Ovary (tissue), 9 donors: ENCODE data around the gene GPC6. TPM values are rescaled to one million over a fixed set of nuclear protein-coding genes. Genes with fewer than 3 reads are reported as not detected.

ENCODE experiments used
- DNase-seq, 5 donors: peaks; one replicate each; pipeline ENCODE4 v3.0.0-alpha.2; 2019 to 2020
- H3K27ac ChIP-seq, 2 donors: fragments of 200-600 bp; one replicate each; pipeline versions ENCODE4 v1.5.1 to v1.8.0; 2019 to 2022
- H3K27me3 ChIP-seq: fragments of 200-600 bp; one replicate; pipeline ENCODE4 v1.8.0; 2022
- H3K36me3 ChIP-seq: fragments of 200-600 bp; sonication (generic); one replicate; pipeline ENCODE4 v1.5.1; 2019
- H3K4me1 ChIP-seq: one replicate; pipeline ENCODE4 v1.8.1; 2013; ENCODE audit warnings: mild to moderate bottlenecking, moderate library complexity; ENCODE audit not compliant: insufficient read depth
- H3K4me3 ChIP-seq: fragments of 200-600 bp; sonication (generic); one replicate; pipeline ENCODE4 v1.5.1; 2017
- H3K9me3 ChIP-seq, 2 donors: fragments of 200-600 bp in 1 of 2; sonication (generic) in 1 of 2; one replicate each; pipeline versions ENCODE4 v1.5.1 to v1.8.1; 2013 to 2019; ENCODE audit warnings: mild to moderate bottlenecking in 1 of 2, moderate library complexity in 1 of 2
- EP300 ChIP-seq: sonication (generic); formaldehyde crosslinking; IDR thresholded peaks from one replicate; pipeline ENCODE4 v1.6.1; 2017; ENCODE audit warnings: antibody characterized with exemption
- POLR2A ChIP-seq: fragments of 450-650 bp; IDR thresholded peaks from one replicate; pipeline ENCODE4 v1.6.1; 2017; ENCODE audit warnings: antibody characterized with exemption, mild to moderate bottlenecking, moderate library complexity
- WGBS, 3 donors: extraction: QIAGEN DNeasy Blood & Tissue Kit in 1 of 3; methylation state at CpG; one replicate each; pipeline versions ENCODE4 v1.1.5 to v1.1.7; 2013 to 2017; 5-methylcytosine and 5-hydroxymethylcytosine counted together
- intact Hi-C, 4 donors: fragments of 100-400 bp; cut with DNase I; formaldehyde crosslinking; loops; one replicate each; pipeline versions ENCODE4 v1.11.0 to v1.15.1; 2022 to 2023
- polyA plus RNA-seq, 2 donors: library from polyadenylated mRNA; stranded (reverse); fragments of 200-250 nt in 1 of 2; fragments of 350-450 nt in 1 of 2; fragmentation: Illumina TruSeq in 1 of 2; extraction: RNeasy Lipid Tissue Mini Kit (QIAGEN cat#74804) in 1 of 2; gene quantifications; one replicate each; pipeline ENCODE4 v1.2.3, GENCODE V29; 2013 to 2014
- total RNA-seq, 7 donors: library from RNA; depleted of rRNA in 2 of 7; stranded (reverse); fragments of >200 nt in 2 of 7; fragmentation: NEBNext Ultra II Directional in 3 of 7; extraction: Animal tissue kit (Norgen Biotek cat#: 25700) in 3 of 7; gene quantifications; one replicate each; pipeline versions ENCODE4 v1.1.0 to v1.2.4, GENCODE V29; 2016 to 2023
- TF ChIP-seq, protein P1 (sequence below), 3 donors: fragments of 450-650 bp in 2 of 3; fragments of 200-600 bp in 1 of 3; IDR thresholded peaks; one replicate each; pipeline versions ENCODE4 v1.5.1 to v1.8.0; 2016 to 2022; ENCODE audit warnings: antibody characterized with exemption in 3 of 3, mild to moderate bottlenecking in 1 of 3
- donor health status: DM: no; HTN: no; CAD: no; lungs with moderate emphysema.
- donor health status: DM: no; HTN: no; CAD: no.
- donor health status: Bipolar disorder and iron deficiency.
- donor health status: DM: yes; HTN: yes; CAD: no.
- donor health status: DM: no; HTN: no; CAD: no.
- donor health status: DM: yes; HTN: yes; CAD: no.

The GPC6 gene
- total and polyA plus RNA-seq, 9 donors = 4.3 to 22.3 (median 17.9) TPM

- TF ChIP-seq POLR2A (no peak), EP300 (no peak)
- TF ChIP-seq, protein P1, sequence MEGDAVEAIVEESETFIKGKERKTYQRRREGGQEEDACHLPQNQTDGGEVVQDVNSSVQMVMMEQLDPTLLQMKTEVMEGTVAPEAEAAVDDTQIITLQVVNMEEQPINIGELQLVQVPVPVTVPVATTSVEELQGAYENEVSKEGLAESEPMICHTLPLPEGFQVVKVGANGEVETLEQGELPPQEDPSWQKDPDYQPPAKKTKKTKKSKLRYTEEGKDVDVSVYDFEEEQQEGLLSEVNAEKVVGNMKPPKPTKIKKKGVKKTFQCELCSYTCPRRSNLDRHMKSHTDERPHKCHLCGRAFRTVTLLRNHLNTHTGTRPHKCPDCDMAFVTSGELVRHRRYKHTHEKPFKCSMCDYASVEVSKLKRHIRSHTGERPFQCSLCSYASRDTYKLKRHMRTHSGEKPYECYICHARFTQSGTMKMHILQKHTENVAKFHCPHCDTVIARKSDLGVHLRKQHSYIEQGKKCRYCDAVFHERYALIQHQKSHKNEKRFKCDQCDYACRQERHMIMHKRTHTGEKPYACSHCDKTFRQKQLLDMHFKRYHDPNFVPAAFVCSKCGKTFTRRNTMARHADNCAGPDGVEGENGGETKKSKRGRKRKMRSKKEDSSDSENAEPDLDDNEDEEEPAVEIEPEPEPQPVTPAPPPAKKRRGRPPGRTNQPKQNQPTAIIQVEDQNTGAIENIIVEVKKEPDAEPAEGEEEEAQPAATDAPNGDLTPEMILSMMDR (IDR thresholded peaks at IDR 0.05) = no peak
- 90 to 95% (median 92%) methylated on average over 4 of the region's 4 CpGs for WGBS, 3 donors
- Histone ChIP-seq H3K4me3 (no peak overlapping the region), H3K4me1 (no peaks in the 10 kb centered on the region), H3K9me3 (no peaks in the 10 kb centered on the region), H3K36me3 (no peaks in the 10 kb centered on the region), H3K27ac (no peak overlapping the region), H3K27me3 (no peaks in the 10 kb centered on the region)
- no peak for DNase-seq
- intact Hi-C loops = no loop called here
Measured at GRCh38 chr13:93715866-93716265, 489.3 kb downstream of the GPC6 start.

GRCh38 chr13:93716623-93717022 lies 490.0 kb downstream of the GPC6 start:
- H3K27ac ChIP-seq = no peak overlapping the region
- no peaks in the 10 kb centered on the region for H3K4me1 ChIP-seq
- no peak overlapping the region for H3K4me3 ChIP-seq
- H3K27me3 ChIP-seq = no peaks in the 10 kb centered on the region
- intact Hi-C loops = no loop called here
- TF ChIP-seq POLR2A = no peak
- TF ChIP-seq, protein P1 (IDR thresholded peaks at IDR 0.05) = no peak
- no peak for TF ChIP-seq EP300
- H3K9me3 ChIP-seq = no peaks in the 10 kb centered on the region
- no peaks in the 10 kb centered on the region for H3K36me3 ChIP-seq
- DNase-seq = no peak

DNA sequence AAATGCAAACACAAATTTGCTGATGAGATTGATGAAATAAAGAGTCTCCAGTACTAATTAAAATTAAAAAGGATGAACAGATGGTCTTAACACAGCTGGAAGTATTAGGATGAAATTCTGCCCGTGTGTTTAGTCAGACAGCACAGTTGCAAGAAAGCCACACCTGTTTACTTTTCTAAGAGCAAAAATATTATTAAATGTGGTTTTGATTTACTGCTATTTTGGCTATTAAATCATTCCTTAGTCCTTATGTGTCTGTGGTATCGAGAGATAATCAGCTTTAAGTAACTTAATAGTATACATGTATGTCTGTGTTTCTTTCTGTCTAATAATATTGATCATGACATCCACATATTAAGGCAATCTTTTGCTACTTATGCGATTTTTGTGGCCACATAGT lies 494.9 kb downstream of the GPC6 start:
- DNase-seq = no peak
- H3K4me3 ChIP-seq = no peak overlapping the region
- no peaks in the 10 kb centered on the region for H3K9me3 ChIP-seq
- H3K27ac ChIP-seq = no peak overlapping the region
- peaks cover 1% of the 10 kb centered on the region for H3K4me1 ChIP-seq
- intact Hi-C loops = no loop called here
- H3K27me3 ChIP-seq = no peaks in the 10 kb centered on the region
- H3K36me3 ChIP-seq = no peaks in the 10 kb centered on the region
- TF ChIP-seq EP300 = no peak
- TF ChIP-seq POLR2A = no peak
- TF ChIP-seq, protein P1 (IDR thresholded peaks at IDR 0.05) = no peak
- WGBS, 3 donors = 10 to 49% (median 11%) methylated on average over 3 of the region's 3 CpGs

DNA sequence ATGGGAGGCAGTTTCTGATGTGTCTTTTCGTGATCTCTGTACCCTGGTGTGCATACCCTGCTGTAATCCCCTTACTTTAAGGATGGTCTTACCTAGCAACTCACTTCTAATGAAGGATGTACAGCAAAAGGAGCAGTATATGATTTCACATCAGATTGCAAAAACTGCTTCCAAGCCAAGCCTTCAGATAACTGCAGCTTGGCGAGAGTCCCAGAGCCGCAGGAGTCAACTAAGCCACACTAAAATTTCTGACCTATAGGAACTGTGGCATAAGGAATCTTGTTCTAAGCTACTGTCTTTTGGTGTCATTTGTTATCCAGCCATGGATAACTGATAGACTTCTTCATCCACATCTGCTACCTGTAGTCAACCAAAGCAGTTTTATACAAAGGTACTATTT lies 496.7 kb downstream of the GPC6 start:
- Histone ChIP-seq H3K36me3 (no peaks in the 10 kb centered on the region), H3K27ac (no peak overlapping the region), H3K4me3 (no peak overlapping the region), H3K9me3 (no peaks in the 10 kb centered on the region), H3K4me1 (peaks cover 6% of the 10 kb centered on the region), H3K27me3 (no peaks in the 10 kb centered on the region)
- intact Hi-C loops = no loop called here
- DNase-seq = no peak
- TF ChIP-seq EP300 (no peak), POLR2A (no peak)
- TF ChIP-seq, protein P1 (IDR thresholded peaks at IDR 0.05) = no peak
- 88 to 97% (median 92%) methylated on average over 3 of the region's 3 CpGs for WGBS, 3 donors

DNA sequence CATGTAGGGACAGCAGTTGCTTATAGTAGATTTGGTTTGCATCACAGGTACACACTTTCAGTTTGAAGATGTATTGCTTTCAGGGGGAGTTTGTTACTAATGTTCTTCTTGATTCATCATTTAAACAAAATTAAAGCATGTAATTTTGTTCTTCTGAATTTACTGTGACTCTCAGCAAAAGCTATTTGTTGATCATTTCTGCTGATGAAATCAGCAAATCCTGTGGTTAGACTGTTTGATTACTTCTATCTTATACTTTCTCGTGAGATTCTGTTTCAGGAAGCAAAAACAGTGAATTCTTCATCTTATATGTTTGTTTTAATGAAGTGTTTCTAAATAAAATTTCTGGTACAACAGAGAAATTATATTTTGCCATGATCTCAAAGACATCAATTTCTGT lies 497.6 kb downstream of the GPC6 start:
- DNase-seq = no peak
- 93 to 94% (median 94%) methylated on average over 1 of the region's 1 CpG for WGBS, 3 donors
- no peaks in the 10 kb centered on the region for H3K9me3 ChIP-seq
- H3K4me3 ChIP-seq = no peak overlapping the region
- H3K4me1 ChIP-seq = peaks cover 6% of the 10 kb centered on the region
- intact Hi-C loops = no loop called here
- TF ChIP-seq, protein P1 (IDR thresholded peaks at IDR 0.05) = no peak
- TF ChIP-seq EP300 (no peak), POLR2A (no peak)
- no peak overlapping the region for H3K27ac ChIP-seq
- no peaks in the 10 kb centered on the region for H3K27me3 ChIP-seq
- H3K36me3 ChIP-seq = no peaks in the 10 kb centered on the region
